Adipocyte (in vitro differentiated cells): ENCODE data around the gene TMEM204.

ENCODE experiments used
- DNase-seq: peaks from one replicate; pipeline ENCODE4 v3.0.0-alpha.2; 2015; ENCODE audit warnings: low read depth
- H3K27me3 ChIP-seq: replicated peaks from 2 replicates; pipeline ENCODE4 v1.7.0; 2013; ENCODE audit warnings: mild to moderate bottlenecking, low read length, moderate library complexity; ENCODE audit not compliant: control insufficient read depth, insufficient read depth
- H3K36me3 ChIP-seq: 2 replicates; pipeline ENCODE4 v1.7.0; 2013; ENCODE audit warnings: low read length, mild to moderate bottlenecking, moderate library complexity; ENCODE audit not compliant: control insufficient read depth, insufficient read depth, severe bottlenecking
- H3K4me1 ChIP-seq: 2 replicates; pipeline ENCODE4 v1.7.0; 2013; ENCODE audit warnings: mild to moderate bottlenecking, low read length, moderate library complexity; ENCODE audit not compliant: control insufficient read depth, insufficient read depth
- H3K4me3 ChIP-seq: 2 replicates; pipeline ENCODE4 v1.7.0; 2013; ENCODE audit warnings: mild to moderate bottlenecking, low read length, moderate library complexity
- H3K9ac ChIP-seq: 2 replicates; pipeline ENCODE4 v1.7.0; 2013; ENCODE audit warnings: mild to moderate bottlenecking, low read length, moderate library complexity
- H3K9me3 ChIP-seq: 2 replicates; pipeline ENCODE4 v1.7.0; 2013; ENCODE audit warnings: mild to moderate bottlenecking, low read length, moderate library complexity; ENCODE audit not compliant: control insufficient read depth

The TMEM204 gene

DNA sequence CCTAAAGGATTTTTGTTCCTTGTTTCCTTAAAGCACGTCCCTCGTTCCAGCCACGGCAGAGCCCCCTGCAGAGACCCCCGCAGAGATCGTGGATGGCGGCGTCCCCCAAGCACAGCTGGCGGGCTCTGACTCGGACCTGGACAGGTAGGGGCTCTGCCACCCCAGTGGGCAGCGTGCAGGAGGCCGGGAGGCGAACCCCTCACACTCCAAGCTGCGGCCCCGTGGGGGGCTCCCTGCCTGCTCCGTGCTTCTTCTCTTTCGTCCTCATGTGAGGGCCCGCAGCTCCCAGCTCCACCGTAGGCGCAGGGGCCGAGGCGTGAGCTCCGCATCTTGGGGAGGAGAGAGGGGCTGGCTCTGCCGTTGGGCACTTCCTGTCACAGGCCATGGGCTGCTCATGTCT, 31.8 kb upstream of the TMEM204 start:
- Histone ChIP-seq H3K4me1 (no peaks in the 10 kb centered on the region), H3K4me3 (no peak overlapping the region), H3K36me3 (peaks cover 35% of the 10 kb centered on the region), H3K9me3 (no peaks in the 10 kb centered on the region), H3K9ac (no peak overlapping the region), H3K27me3 (no peaks in the 10 kb centered on the region)
- no peak for DNase-seq

DNA sequence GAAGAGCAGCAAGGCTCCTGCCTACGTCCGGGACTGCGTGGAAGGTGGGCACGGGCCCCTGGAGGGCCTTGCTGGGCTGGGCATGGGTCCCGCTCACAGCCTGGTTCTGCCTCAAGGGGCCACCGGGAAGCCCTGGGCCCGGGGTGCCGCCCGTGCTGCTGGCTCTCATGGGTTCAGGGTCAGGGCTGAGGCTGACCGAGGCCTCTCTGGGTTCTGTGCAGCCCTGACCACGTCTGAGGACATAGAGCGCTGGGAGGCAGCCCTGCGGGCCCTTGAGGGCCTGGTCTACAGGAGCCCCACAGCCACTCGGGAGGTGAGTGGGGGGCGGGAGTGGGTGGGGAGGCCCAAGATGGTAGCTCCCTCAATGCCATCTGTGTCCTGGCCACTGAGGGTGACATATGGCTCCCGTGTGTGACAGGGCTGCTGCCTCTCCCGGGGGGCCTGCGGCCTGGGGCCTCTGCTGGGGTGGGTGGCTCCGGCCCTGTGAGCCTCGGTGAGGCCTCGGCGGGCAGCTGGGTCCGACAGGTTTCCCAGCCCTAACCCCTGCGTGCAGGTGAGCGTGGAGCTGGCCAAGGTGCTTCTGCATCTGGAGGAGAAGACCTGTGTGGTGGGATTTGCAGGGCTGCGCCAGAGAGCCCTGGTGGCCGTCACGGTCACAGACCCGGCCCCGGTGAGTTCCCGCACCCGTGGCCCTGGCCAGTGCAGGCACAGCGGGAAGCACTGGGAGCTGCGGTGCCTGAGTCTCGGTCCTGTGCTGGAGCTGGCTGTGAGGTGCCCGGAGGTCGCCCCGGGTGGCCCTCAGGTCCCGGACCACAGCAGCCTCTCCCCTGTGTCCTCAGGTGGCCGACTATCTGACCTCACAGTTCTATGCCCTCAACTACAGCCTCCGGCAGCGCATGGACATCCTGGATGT, 31.1 kb upstream of the TMEM204 start:
- no peak for DNase-seq
- Histone ChIP-seq H3K4me3 (no peak overlapping the region), H3K4me1 (no peaks in the 10 kb centered on the region), H3K27me3 (no peaks in the 10 kb centered on the region), H3K9me3 (no peaks in the 10 kb centered on the region), H3K9ac (no peak overlapping the region), H3K36me3 (peaks cover 28% of the 10 kb centered on the region)

DNA sequence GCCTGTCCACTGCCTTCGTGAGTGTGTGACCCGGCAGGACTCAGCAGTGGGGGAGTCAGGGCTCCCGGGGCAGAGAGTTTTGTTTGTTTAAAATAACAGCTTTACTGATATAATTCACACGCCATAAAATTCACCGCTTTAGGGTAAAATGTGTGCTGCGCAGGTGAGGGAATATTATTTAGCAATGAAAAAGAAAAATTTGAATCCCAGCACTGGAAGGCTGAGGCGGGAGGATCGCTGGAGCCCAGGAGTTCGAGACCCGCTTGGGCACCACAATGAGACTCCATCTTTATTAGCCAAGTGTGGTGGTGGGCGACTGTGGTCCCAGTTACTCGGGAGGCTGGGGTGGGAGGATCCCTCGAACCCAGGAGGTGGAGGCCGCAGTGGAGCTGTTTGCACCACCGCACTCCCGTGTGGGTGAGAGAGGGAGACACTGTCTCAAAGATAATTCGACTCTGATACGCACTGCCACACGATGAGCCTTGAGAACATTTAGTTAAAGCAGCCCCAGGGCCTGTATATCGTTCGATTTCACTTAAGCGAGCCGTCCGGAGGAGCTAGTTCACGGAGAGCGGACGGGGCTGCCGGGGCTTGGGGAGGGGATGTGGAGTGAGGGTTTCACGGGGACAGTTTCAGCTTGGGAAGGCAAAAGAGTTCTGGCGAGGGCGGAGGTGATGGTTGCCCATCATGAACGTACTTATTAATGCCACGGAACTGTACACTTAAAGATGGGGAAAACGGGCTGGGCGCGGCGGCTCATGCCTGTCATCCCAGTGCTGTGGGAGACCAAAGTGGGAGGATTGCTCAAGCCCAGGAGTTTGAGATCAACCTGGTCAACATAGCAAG, 30.1 kb upstream of the TMEM204 start:
- Histone ChIP-seq H3K9me3 (no peaks in the 10 kb centered on the region), H3K27me3 (no peaks in the 10 kb centered on the region), H3K4me3 (no peak overlapping the region), H3K36me3 (peaks cover 22% of the 10 kb centered on the region), H3K9ac (no peak overlapping the region), H3K4me1 (no peaks in the 10 kb centered on the region)
- no peak for DNase-seq

DNA sequence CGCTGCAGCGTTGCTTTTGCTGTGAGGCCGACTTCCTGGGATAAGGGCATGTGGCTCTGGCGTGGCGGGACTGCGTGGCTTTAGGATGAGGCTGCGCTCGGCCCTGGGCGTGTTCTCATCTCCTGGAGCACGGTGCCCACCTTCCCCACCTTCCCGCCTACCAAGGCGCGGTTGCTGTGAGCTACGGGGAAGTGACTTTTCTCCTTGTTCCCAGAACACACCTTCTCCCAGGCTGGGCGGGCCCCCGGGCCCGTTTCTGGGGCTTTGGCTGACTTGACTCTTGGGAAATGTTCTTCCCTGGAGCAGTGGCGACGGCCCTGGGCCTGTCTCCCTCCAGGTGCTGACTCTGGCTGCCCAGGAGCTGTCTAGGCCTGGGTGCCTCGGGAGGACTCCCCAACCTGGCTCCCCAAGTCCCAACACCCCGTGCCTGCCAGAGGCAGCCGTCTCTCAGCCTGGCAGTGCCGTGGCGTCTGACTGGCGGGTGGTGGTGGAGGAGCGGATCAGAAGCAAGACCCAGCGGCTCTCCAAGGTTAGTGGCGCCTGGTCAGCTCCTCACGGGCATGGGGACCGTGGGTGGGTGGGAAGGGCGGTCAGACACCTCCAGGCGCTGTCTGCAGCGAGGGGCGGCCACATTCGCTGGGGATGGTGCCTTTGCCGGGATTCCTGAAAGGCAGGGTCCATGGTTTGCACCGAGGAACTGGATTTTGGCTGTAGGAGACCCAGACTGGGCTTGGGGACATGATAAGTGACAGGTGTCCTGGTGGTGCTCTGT, 28.2 kb upstream of the TMEM204 start:
- Histone ChIP-seq H3K4me1 (no peaks in the 10 kb centered on the region), H3K27me3 (no peaks in the 10 kb centered on the region), H3K4me3 (no peak overlapping the region), H3K9ac (no peak overlapping the region), H3K36me3 (peaks cover 19% of the 10 kb centered on the region), H3K9me3 (no peaks in the 10 kb centered on the region)
- no peak for DNase-seq

DNA sequence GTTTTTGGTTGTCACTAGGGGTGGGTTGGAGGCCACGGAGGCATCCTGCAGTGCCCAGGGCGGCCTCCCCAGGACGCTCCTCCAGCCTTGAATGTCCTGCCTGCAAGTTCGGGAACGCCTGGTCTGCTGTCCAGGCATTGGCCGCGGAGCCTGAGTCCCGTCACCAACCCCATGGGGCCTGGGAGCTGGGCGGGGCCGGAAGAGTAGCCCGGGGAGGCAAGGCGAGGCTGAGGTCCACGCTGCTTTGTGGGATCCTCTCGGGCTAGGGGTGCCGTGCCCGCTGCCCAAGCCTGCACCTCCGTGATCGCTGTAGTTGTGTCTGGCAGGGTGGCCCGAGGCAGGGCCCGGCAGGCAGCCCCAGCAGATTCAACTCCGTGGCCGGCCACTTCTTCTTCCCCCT, 27.6 kb upstream of the TMEM204 start:
- DNase-seq, result no peak
- peaks cover 19% of the 10 kb centered on the region for H3K36me3 ChIP-seq
- no peak overlapping the region for H3K4me3 ChIP-seq
- H3K4me1 ChIP-seq, result no peaks in the 10 kb centered on the region
- H3K9me3 ChIP-seq, result no peaks in the 10 kb centered on the region
- H3K9ac ChIP-seq, result no peak overlapping the region
- H3K27me3 ChIP-seq, result no peaks in the 10 kb centered on the region

DNA sequence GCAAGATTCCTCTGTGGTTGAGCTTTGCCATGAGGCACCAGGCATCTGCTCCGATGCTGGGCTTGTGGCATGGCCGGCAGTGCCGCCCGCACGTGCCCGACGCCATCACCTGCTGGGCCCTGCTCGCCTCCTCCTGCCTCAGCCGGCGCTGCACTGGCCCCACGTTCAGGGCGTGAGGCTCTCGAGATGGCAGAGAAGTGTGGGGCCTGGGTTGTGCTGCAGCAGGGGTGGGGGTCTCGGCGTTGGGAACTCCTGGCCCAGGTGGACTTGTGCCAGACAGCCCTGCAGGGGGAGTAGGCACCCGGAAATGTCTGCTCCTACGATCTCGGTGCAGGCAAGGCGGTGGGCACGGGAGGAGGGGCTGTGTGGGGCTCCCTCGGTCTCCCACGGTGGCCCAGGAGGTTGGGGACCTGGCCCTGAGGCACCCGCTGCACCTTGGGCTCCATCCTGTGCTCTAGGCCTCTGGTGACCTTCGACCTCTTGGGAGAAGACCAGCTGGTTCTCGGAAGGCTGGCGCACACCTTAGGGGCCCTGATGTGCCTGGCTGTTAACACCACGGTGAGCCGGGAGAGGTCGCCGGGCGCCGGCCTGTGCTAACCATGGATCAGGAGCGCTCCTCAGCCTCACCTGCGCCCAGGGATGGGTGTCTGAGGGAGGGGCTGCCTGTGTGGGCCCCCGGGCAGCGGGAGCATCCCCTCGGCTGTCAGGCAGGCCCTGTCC, 26.8 kb upstream of the TMEM204 start:
- H3K9ac ChIP-seq, result no peak overlapping the region
- no peaks in the 10 kb centered on the region for H3K4me1 ChIP-seq
- no peaks in the 10 kb centered on the region for H3K27me3 ChIP-seq
- H3K36me3 ChIP-seq, result peaks cover 17% of the 10 kb centered on the region
- no peaks in the 10 kb centered on the region for H3K9me3 ChIP-seq
- no peak overlapping the region for H3K4me3 ChIP-seq
- no peak for DNase-seq

DNA sequence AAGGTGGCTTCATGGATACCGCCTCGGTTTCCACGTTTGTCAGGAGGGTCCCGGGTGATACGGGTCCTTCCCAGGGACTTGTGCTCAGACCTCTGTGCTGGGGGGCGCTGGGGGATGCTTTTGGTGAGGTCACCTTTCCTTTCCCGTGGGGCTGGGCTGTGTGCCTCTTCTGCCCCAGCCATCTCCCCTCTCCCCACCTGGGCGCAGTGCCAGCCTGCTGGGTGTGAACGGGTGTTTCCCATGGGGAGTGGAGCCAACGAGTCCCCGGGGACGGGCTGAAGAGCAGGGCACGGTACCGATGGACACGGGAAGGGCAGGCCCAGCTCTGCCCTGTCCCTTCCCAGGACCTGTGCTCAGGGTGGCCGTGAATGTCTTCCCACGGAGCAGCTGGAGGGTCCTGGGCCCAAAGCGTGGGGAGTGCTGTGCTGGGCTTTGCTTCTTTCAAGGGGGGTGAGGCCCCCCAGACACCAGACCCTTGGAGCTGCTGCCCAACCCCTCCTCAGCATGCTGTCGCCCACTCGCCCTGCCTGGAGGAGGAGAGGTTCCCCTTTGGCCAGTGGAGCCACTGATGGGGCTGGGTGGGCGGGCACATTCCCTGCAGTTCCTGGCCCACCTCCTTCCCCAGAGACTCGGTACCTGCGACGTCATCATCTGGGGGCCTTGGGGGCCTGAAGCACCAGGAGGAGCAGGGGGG, 24.8 kb upstream of the TMEM204 start:
- Histone ChIP-seq H3K9me3 (no peaks in the 10 kb centered on the region), H3K9ac (no peak overlapping the region), H3K27me3 (no peaks in the 10 kb centered on the region), H3K36me3 (no peaks in the 10 kb centered on the region), H3K4me1 (no peaks in the 10 kb centered on the region), H3K4me3 (no peak overlapping the region)
- DNase-seq, result no peak

DNA sequence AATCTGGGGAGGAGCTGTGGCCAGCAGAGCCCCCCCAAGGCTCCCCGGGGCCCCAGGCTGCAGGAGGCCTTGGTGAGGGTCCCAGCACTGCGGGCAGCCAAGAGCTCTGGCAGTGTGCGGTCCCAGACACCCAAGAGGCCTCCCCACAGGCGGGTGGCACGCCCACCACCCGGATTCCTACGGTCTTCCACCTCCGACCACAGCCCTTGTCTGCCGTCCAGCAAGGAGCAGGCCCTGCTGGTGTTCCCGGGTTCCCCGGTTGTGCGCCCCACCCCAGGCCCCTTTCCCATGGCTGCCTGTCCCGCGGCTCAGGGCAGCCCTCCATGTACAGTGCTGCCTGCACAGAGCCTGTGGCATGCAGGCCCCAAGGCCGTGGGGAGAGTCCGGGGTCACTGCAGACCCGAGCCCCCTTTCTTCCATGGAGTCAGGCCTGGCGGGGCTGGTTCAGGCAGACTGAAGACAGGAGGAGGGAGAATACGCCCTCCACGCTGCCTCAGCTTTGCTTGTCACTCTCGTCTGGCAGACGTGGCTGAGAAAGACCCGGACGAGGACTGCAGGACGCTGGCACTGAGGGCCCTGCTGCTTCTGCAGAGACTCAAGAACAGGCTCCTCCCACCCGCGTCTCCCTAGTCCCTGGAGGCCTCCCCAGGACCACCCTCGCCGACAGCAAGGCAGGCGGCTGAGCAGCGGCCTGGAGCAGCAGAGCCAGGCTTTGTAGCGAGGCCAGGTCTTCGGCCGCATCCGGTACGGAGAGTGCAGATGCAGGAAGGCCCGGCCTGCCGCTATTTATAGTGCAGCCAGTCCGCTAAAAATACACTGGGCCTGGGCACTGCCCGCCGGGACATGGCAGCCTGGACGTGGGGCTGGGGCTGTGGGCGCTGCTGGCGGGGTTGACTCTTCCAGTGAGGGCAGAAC, 23.9 kb upstream of the TMEM204 start:
- H3K4me1 ChIP-seq, result no peaks in the 10 kb centered on the region
- no peaks in the 10 kb centered on the region for H3K27me3 ChIP-seq
- no peak overlapping the region for H3K4me3 ChIP-seq
- peaks cover 4% of the 10 kb centered on the region for H3K9me3 ChIP-seq
- no peak overlapping the region for H3K9ac ChIP-seq
- H3K36me3 ChIP-seq, result no peaks in the 10 kb centered on the region
- no peak for DNase-seq

DNA sequence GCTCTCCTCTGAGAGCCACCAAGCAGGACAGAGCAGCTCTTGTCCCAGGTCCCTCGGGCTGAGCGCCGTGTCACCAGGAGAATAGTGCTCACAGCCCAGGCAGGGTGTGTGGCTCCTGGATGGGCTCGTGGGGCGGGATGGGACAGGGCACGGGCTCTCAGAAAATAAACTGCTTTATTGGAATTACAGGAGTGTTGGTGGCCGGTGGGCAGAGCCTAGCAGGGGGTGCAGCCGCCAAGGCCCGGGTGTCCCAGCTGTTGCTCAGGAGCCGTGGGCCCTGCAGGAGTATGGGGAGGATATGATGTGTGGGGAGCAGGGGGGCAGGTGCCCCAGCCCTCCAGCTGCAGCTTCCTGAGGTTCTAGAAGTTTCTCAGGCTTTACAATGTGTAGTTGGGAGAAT, 23.2 kb upstream of the TMEM204 start:
- peaks cover 11% of the 10 kb centered on the region for H3K9me3 ChIP-seq

More for the DNA sequence above, 23.2 kb upstream of the TMEM204 start:
- Histone ChIP-seq H3K36me3 (no peaks in the 10 kb centered on the region), H3K9ac (no peak overlapping the region), H3K4me3 (no peak overlapping the region), H3K4me1 (no peaks in the 10 kb centered on the region), H3K27me3 (no peaks in the 10 kb centered on the region)
- DNase-seq, result no peak
